ENCODE measurements around the gene RPRD1B. TPM values are rescaled to one million over a fixed set of nuclear protein-coding genes. Genes with fewer than 3 reads are reported as not detected.

Gene RPRD1B
- total and polyA plus RNA-seq, 2 of the 8 experiments (the other 6 are each of a cell fraction or from before 2014, with no cell fraction given) = 10.3 to 20.9 TPM

DNA sequence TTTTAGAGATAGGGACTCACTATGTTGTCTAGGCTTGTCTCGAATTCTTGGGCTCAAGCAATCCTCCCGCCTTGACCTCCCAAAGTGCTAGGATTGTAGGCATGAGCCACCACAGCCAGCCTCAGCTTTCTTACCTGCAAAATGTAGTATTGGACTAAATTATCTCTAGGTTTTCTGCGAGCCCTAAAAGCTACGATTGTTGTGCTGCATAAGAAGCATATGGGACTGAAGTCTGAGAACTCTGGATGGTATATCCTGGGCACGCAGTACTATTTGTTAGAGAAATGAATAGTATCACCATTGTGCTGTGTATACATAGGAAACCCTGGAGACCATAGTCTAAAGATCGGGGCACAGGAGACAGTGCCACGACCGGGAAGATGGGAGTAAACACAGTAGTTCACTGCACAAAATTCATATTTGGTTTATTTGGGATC lies 60.1 kb downstream of the RPRD1B start:
- no peaks in the 10 kb centered on the region for H3K27me3 ChIP-seq (replicated peaks in 1 of 4; ENCODE audit: control insufficient read depth in 3 of 4, extremely low read depth in 1 of 4, insufficient read depth in 3 of 4, low read length in 3 of 4)
- peaks cover 0 to 16% (median 8%) of the 10 kb centered on the region in 4 experiments for H3K36me3 ChIP-seq (ENCODE audit: control insufficient read depth in 2 of 4, insufficient read depth in 4 of 4, low read length in 3 of 4)
- H3K4me1 ChIP-seq (replicated peaks in 1 of 4; ENCODE audit: control insufficient read depth in 3 of 4, insufficient read depth in 4 of 4, low read length in 3 of 4) = no peaks in the 10 kb centered on the region
- no peak overlapping the region for H4K8ac ChIP-seq (ENCODE audit: extremely low read depth, insufficient read depth, low read length)
- H3K4ac ChIP-seq (replicated peaks; ENCODE audit: insufficient read length, low read depth, low read length) = no peak overlapping the region
- no peak overlapping the region for H2BK12ac ChIP-seq (ENCODE audit: low read depth, low read length)
- H4K91ac ChIP-seq (replicated peaks; ENCODE audit: insufficient read length, low read length) = no peak overlapping the region
- H3K4me2 ChIP-seq (ENCODE audit: insufficient read depth in 1 of 2, low read depth in 2 of 2, low read length in 2 of 2) = no peak overlapping the region
- H2BK20ac ChIP-seq (ENCODE audit: low read length) = no peak overlapping the region
- H2BK5ac ChIP-seq (ENCODE audit: low read depth, low read length) = no peak overlapping the region
- H2AK5ac ChIP-seq (ENCODE audit: low read depth, low read length) = no peak overlapping the region
- no peak overlapping the region for H3K23ac ChIP-seq (ENCODE audit: insufficient read length)
- no peaks in the 10 kb centered on the region for H3K79me1 ChIP-seq (ENCODE audit: low read depth, low read length)
- H2AFZ ChIP-seq (ENCODE audit: low read length) = no peak overlapping the region
- no peaks in the 10 kb centered on the region for H3K23me2 ChIP-seq (ENCODE audit: low read depth, low read length)
- no peak overlapping the region for H2BK15ac ChIP-seq (ENCODE audit: low read length)
- no peaks in the 10 kb centered on the region for H3K79me2 ChIP-seq (ENCODE audit: control insufficient read depth in 1 of 2, insufficient read depth in 2 of 2, low read length in 2 of 2)
- FAIRE-seq = no peak
- ChIA-PET POLR2A (ENCODE audit: partially characterized antibody) (no interaction called here), CTCF (ENCODE audit: partially characterized antibody) (interaction anchor here (0.7 to 1.7 kb wide), 5 partner anchors 18 to 109 kb away, joined by 3 to 4 read pairs (median 3); no protein-coding TSS in a partner anchor)
- H3K4me3 ChIP-seq (ENCODE audit: extremely low read depth in 1 of 4, insufficient read depth in 2 of 4, low read depth in 3 of 4, low read length in 4 of 4) = no peak overlapping the region
- WGBS, 2 experiments (ENCODE audit: extremely low coverage in 1 of 2, insufficient coverage in 1 of 2, insufficient read length in 1 of 2, insufficient replicate concordance in 2 of 2, low coverage in 1 of 2, low lambda C conversion rate in 2 of 2, missing lambda C conversion rate in 1 of 2) = 95% methylated on average over 8 of the region's 8 CpGs; no CpG with 5 or more reads in 1 of the 2 experiments
- H4K20me1 ChIP-seq (replicated peaks in 1 of 2; ENCODE audit: control insufficient read depth in 1 of 2, insufficient read depth in 2 of 2, low read length in 2 of 2) = no peaks in the 10 kb centered on the region
- no peak overlapping the region for H3K18ac ChIP-seq (ENCODE audit: extremely low read depth, low read length)
- H3K9ac ChIP-seq (replicated peaks in 1 of 4; ENCODE audit: extremely low read depth in 1 of 4, low read depth in 3 of 4, low read length in 3 of 4) = no peak overlapping the region
- DNase-seq (ENCODE audit: low read depth in 1 of 2, low spot score in 2 of 2) = no peak
- no peak overlapping the region for H4K5ac ChIP-seq (ENCODE audit: insufficient read length, low read depth, low read length)
- H3K9me3 ChIP-seq (ENCODE audit: insufficient read depth in 2 of 2, low read depth in 1 of 2, low read length in 1 of 2) = no peaks in the 10 kb centered on the region
- no peak overlapping the region for H3K56ac ChIP-seq (replicated peaks; ENCODE audit: insufficient read length, low read depth, low read length)
- H2BK120ac ChIP-seq (replicated peaks; ENCODE audit: low read depth, low read length) = no peak overlapping the region
- TF ChIP-seq ZNF274 (IDR thresholded peaks at IDR 0.05; ENCODE audit: borderline replicate concordance, extremely low read depth, low read length) = no peak
- no peak for TF ChIP-seq HDAC6 (IDR thresholded peaks at IDR 0.05; ENCODE audit: low read depth, low read length)
- no peak for TF ChIP-seq POLR2AphosphoS5 (IDR thresholded peaks at IDR 0.05; ENCODE audit: low read depth, low read length)
- no peak for TF ChIP-seq E2F6 (IDR thresholded peaks at IDR 0.05)
- no peak for TF ChIP-seq NANOG (IDR thresholded peaks at IDR 0.05; ENCODE audit: insufficient read depth, low read depth, low read length, poor library complexity, severe bottlenecking)
- TF ChIP-seq RXRA (IDR thresholded peaks at IDR 0.05; ENCODE audit: insufficient read depth, low read depth, low read length) = no peak
- no peak for TF ChIP-seq CEBPB (IDR thresholded peaks at IDR 0.05; ENCODE audit: low read depth, low read length)
- no peak for TF ChIP-seq RFX5 (IDR thresholded peaks at IDR 0.05; ENCODE audit: borderline replicate concordance, low read depth, low read length)
- TF ChIP-seq ASH2L (IDR thresholded peaks at IDR 0.05; ENCODE audit: low read length) = no peak
- TF ChIP-seq CBX5 (IDR thresholded peaks at IDR 0.05; ENCODE audit: low read depth, low read length) = no peak
- no peak for TF ChIP-seq SIX5 (IDR thresholded peaks at IDR 0.05; ENCODE audit: low read depth, low read length)
- no peak for TF ChIP-seq USF2 (IDR thresholded peaks at IDR 0.05; ENCODE audit: low read length)
- no peak for TF ChIP-seq TAF1 (IDR thresholded peaks at IDR 0.05; ENCODE audit: low read depth, low read length)
- H3K27ac ChIP-seq (ENCODE audit: low read depth, low read length) = no peak overlapping the region
- H3K14ac ChIP-seq (ENCODE audit: insufficient read length) = no peak overlapping the region
